ENCODE results near the gene SMARCE1. TPM values are rescaled to one million over a fixed set of nuclear protein-coding genes. Genes with fewer than 3 reads are reported as not detected.

The SMARCE1 gene
- polyA plus RNA-seq, 1 donor (not counting 4 experiments of a cell fraction or from before 2014, with no cell fraction given): 60.6 TPM

GRCh38 chr17:40576113-40576740, 71.4 kb downstream of the SMARCE1 start:
- FAIRE-seq: no peak
- no peak overlapping the region for H3K9ac ChIP-seq (ENCODE audit: control insufficient read depth, extremely low read depth, insufficient read depth, low read length)

More at GRCh38 chr17:40576113-40576740, 71.4 kb downstream of the SMARCE1 start:
- TF ChIP-seq EZH2 (IDR thresholded peaks at IDR 0.05; ENCODE audit: low read length): no peak
- no peak for TF ChIP-seq CTCF (optimal IDR thresholded peaks at IDR 0.05 in 1 of 3, IDR thresholded peaks at IDR 0.05 in 1 of 3, conservative IDR thresholded peaks at IDR 0.05 in 1 of 3; ENCODE audit: extremely low read depth in 1 of 3, insufficient read depth in 2 of 3, low read length in 3 of 3)
- Histone ChIP-seq H4K20me1 (ENCODE audit: control insufficient read depth, extremely low read depth, insufficient read depth, low read length) (no peaks in the 10 kb centered on the region), H3K36me3 (ENCODE audit: control insufficient read depth in 2 of 2, extremely low read depth in 1 of 2, insufficient read depth in 2 of 2, low read length in 2 of 2) (no peaks in the 10 kb centered on the region), H3K4me2 (ENCODE audit: control insufficient read depth, extremely low read depth, insufficient read depth, low read depth, low read length) (no peak overlapping the region), H2AFZ (ENCODE audit: control insufficient read depth, low read length) (no peak overlapping the region), H3K4me1 (ENCODE audit: control insufficient read depth, extremely low read depth, insufficient read depth, low read length) (no peaks in the 10 kb centered on the region), H3K79me2 (ENCODE audit: control insufficient read depth, insufficient read depth, low read length) (no peaks in the 10 kb centered on the region), H3K27me3 (ENCODE audit: control insufficient read depth, extremely low read depth, insufficient read depth, low read length) (peaks cover 23% of the 10 kb centered on the region), H3K4me3 (ENCODE audit: control insufficient read depth in 2 of 3, extremely low read depth in 1 of 3, insufficient read depth in 2 of 3, low read depth in 1 of 3, low read length in 3 of 3) (no peak overlapping the region), H3K9me3 (ENCODE audit: control insufficient read depth, low read depth, low read length) (peaks cover 4% of the 10 kb centered on the region), H3K27ac (ENCODE audit: control insufficient read depth, insufficient read depth, low read length) (no peak overlapping the region), H3K9me1 (ENCODE audit: control insufficient read depth, extremely low read depth, insufficient read depth, low read length) (no peaks in the 10 kb centered on the region)
- no peak for DNase-seq (ENCODE audit: low read depth, low spot score)
- dilution Hi-C loops (cut with MboI; ENCODE audit: extremely low pct_ligation_motif_present, low sequenced_read_pairs): no loop called here

Other genes starting within 250 kb of the SMARCE1 start
- gene TOP2A, start 229.9 kb downstream of the SMARCE1 start, polyA plus RNA-seq: 5.2 to 45.0 TPM (median 27.1 TPM) in 3 replicates
- gene IGFBP4, start 204.4 kb downstream of the SMARCE1 start, polyA plus RNA-seq: 6.0 to 13.8 TPM (median 6.8 TPM) in 3 replicates
- 129 to 171 TPM (median 160 TPM) in 3 replicates for gene TNS4, start 146.2 kb downstream of the SMARCE1 start, polyA plus RNA-seq
- 0.06 to 0.63 TPM (median 0.16 TPM) in 3 replicates for gene CCR7, start 82.3 kb downstream of the SMARCE1 start, polyA plus RNA-seq
- gene KRT222, start 17.4 kb upstream of the SMARCE1 start, polyA plus RNA-seq: 0.45 to 0.76 TPM (median 0.49 TPM) in 3 replicates
- 1.0 to 1.8 TPM (median 1.3 TPM) in 3 replicates for gene KRT24, start 55.9 kb upstream of the SMARCE1 start, polyA plus RNA-seq
- not detected in 3 replicates for gene KRT25, start 107.5 kb upstream of the SMARCE1 start, polyA plus RNA-seq
- not detected in 3 replicates for gene KRT26, start 124.4 kb upstream of the SMARCE1 start, polyA plus RNA-seq
- 0.05 TPM in 1 of 3 replicates, not detected in the others for gene KRT27, start 134.7 kb upstream of the SMARCE1 start, polyA plus RNA-seq
- not detected in 3 replicates for gene KRT28, start 152.1 kb upstream of the SMARCE1 start, polyA plus RNA-seq
- 27.2 to 67.9 TPM (median 66.2 TPM) in 3 replicates for gene KRT10, start 174.8 kb upstream of the SMARCE1 start, polyA plus RNA-seq
- not detected in 3 replicates for gene KRT12, start 219.4 kb upstream of the SMARCE1 start, polyA plus RNA-seq
- not detected in 3 replicates for gene KRT20, start 237.4 kb upstream of the SMARCE1 start, polyA plus RNA-seq